G401 (cell line): ENCODE measurements around the gene C5orf15. TPM values are rescaled to one million over a fixed set of nuclear protein-coding genes. Genes with fewer than 3 reads are reported as not detected.
"Not testable (repeated sequence)": the region's sequence is repeated elsewhere in the genome, so short reads cannot be mapped to it uniquely, and the experiment has no call there.

Source experiments
- DNase-seq: peaks from one replicate; pipeline ENCODE4 v3.0.0-alpha.2; 2015; ENCODE audit warnings: low spot score
- in situ Hi-C: cut with HindIII; loops from 2 replicates; pipeline ENCODE4 v1.10.0; 2016; ENCODE audit warnings: low sequenced_read_pairs, mixed read lengths
- total RNA-seq: library from RNA; depleted of rRNA; stranded (reverse); fragments of >200 nt; shearing (Covaris generic); gene quantifications from 2 replicates; pipeline ENCODE4 v1.2.3, GENCODE V29; 2014

Gene C5orf15
- total RNA-seq, 1 experiment from 2014 or later = 90.7 TPM

DNA sequence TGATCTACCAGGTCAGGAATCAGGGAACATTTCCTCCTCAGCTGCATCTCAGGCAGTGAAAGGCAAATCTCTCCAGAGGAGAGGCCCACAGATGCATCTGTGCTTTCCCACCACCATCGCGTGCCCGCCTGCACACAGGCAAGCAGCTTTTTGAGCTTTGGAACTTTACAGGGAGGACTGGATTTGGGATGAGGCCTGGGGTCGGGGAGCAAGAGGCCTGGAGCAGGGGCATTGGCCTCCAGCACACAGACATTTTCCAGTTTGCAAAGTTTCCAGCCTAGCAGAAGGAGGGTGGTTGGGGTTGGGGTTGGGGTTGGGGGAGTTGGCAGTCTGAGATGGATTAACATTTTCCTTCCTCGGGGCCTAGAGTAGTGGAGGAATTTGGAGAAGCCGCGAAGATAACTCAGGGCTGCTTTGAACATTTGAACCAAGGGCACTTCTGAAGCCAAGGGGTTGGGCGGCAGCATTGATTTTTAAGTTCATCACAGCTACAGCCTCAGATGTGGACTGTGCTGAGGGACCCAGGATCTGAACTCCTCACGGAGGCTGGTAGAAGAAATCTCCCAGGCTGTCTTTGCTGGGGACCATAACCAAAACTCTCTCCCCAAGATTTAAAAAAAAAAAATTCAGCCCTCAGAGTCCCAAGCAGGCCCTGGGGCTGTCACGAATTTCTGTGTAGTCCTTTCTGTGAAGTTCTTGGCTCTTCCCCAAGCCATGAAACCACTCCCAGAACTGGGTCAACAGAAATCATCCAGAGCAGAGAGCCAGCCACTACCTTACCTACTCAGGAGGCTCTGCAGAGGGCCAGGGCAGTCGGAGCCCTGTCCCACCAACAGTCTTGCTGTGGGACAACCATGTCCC is 25.6 kb downstream of the C5orf15 start:
- DNase-seq = peak; percentile 29
- in situ Hi-C loops = no loop called here

DNA sequence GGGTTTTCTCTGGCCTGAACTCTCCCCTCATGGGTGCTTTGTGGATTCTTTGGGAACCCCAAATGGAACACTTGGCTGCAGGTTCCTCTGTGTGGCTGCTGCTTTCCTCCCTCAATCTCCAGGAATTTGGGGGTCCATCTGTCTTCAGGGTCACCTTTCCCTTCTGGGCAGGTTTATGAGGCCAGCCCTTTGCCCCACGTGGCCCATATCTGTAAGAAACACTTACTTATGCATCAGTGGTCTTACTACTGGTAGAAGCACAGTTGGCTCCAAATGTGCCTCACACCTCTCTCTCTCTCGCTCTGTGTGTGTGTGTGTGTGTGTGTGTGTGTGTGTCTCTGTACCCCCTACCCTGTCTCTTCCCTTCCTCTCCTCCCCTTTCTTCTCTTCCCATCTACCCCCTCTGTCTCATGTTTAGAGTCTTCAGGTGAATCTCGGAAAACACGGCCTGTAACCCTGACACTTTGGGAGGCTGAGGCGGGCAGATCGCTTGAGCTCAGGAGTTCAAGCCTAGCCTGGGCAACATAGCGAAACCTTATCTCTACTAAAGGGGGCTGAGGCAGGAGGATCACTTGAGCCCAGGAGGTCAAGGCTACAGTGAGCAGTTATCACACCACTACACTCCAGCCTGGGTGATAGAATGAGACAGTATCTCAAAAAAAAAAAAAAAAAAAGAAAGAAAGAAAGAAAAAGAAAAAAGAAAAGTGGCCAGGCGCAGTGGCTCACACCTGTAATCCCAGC is 26.8 kb downstream of the C5orf15 start:
- in situ Hi-C loops = no loop called here
- DNase-seq = no peak

DNA sequence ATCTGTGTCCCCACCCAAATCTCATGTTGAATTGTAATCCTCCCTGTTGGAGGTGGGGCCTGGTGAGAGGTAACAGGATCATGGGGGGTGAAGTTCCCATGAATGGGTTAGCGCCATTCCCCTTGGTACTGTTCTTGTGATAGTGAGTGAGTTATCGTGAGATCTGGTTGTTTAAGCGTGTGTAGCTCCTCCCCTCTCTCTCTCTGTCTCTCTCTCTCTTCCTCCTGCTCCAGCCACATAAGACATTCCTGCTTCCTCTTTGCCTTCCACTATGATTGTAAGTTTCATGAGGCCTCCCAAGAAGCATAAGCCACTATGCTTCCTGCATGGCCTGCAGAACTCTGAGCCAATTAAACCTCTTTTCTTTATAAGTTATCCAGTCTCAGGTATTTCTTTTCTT is 28.8 kb downstream of the C5orf15 start:
- in situ Hi-C loops = no loop called here
- no peak for DNase-seq

DNA sequence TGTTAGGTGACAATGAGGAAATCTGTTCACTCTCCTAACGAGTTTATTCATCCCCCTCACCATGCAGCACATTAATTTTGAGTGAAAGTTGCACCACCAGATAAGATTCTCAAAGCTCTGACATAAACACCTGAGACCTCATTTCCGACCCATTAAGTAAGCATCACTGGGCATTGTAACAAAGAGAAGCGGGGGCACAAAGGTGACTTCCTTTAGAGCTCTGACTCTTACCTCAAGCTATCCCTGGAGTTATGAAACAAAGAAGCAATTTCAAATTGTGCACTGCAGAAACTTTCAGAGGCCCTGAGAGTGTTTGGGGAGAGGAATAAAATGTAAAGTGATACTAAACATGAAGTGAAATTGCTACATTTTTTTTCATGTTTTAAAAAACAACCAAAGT is 29.5 kb downstream of the C5orf15 start:
- no peak for DNase-seq
- in situ Hi-C loops = no loop called here

DNA sequence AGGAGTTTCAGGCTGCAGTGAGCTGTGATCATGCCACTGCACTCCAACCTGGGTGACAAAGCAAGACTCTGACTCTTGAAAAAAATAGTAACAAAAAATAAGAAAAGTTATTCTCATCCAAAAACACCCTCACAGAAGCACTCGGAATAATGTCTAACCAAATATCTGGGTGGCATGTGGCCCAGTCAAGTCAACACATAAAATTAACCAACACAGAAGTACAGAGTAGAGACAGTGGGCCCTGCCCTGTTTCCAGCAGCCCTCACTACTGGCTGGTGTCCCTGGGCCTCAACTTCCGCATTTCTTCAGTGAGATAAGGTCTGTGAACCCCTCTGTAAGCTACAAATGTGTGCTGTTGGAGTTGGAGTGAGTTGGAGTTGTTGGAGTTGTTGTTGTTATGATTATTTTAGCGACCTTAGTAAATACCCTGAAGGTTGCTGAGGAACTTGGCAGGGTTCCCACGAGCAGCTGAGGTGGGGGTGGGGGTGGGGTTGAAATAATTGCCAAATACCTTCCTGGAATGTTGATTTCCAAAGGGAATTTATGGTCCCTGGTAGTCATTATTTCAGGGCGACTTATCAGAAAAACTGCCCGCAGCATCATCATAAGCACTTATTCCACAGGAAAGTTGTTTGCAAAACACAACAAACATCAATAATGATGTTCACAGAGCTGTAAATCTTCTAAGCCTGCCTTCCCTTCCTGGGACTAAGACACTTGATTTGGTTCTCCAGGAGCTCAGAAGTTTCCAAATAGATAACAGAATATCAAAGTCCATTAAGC is 30.2 kb downstream of the C5orf15 start:
- DNase-seq = no peak
- in situ Hi-C loops = no loop called here

DNA sequence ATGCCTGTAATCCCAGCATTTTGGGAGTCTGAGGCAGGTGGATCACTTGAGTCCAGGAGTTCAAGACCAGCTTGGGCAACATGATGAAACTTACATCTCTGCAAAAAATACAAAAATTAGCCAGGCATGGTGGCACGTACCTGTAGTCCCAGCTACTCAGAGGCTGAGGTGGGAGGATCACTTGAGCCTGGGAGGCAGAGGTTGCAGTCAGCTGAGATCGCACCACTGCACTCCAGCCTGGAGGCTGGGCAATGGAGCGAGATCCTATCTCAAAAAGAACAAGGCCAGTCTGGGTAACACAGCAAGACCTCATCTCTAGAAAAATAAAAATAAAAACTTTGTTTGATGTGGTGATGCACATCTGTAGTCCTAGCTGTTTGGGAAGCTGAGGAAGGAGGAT is 30.8 kb downstream of the C5orf15 start:
- in situ Hi-C loops, DNase-seq: not testable (repeated sequence)

GRCh38 chr5:133936651-133937015 is 31.8 kb downstream of the C5orf15 start:
- DNase-seq = no peak
- in situ Hi-C loops = no loop called here

GRCh38 chr5:133935991-133936650 is 32.3 kb downstream of the C5orf15 start:
- in situ Hi-C loops, DNase-seq: not testable (repeated sequence)

GRCh38 chr5:133935667-133935940 is 32.8 kb downstream of the C5orf15 start:
- in situ Hi-C loops = no loop called here
- no peak for DNase-seq

GRCh38 chr5:133934822-133935666 is 33.4 kb downstream of the C5orf15 start:
- DNase-seq = no peak
- in situ Hi-C loops = no loop called here

DNA sequence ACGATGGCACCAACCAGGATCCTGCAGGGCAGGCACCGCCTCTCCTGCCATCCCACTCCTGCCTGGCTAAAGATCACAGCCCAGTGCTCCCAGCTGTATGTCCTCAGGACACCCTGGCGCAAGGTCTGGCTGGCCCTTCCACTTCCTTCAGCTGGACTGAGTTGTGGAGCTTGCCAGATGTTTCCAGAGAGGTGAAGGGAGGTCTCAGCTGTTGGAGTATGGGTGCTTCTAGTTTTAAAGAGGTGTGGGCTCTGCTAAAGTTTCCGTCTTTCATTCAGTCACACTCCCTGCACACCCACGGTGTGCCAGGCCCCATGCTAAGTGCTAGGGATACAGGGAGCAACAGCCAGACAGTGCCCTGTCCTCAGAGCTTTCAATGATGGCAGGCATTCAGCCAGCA is 34.1 kb downstream of the C5orf15 start:
- in situ Hi-C loops = no loop called here
- DNase-seq = no peak

GRCh38 chr5:133933670-133934295 is 34.6 kb downstream of the C5orf15 start:
- in situ Hi-C loops = no loop called here
- DNase-seq = no peak

- no peak for DNase-seq
- in situ Hi-C loops = no loop called here
These were observed 35.3 kb downstream of the C5orf15 start for GRCh38 chr5:133933169-133933509.

GRCh38 chr5:133932441-133933168 is 35.8 kb downstream of the C5orf15 start:
- in situ Hi-C loops = no loop called here
- DNase-seq = no peak

GRCh38 chr5:133931546-133931945 is 36.9 kb downstream of the C5orf15 start:
- in situ Hi-C loops = no loop called here
- no peak for DNase-seq

DNA sequence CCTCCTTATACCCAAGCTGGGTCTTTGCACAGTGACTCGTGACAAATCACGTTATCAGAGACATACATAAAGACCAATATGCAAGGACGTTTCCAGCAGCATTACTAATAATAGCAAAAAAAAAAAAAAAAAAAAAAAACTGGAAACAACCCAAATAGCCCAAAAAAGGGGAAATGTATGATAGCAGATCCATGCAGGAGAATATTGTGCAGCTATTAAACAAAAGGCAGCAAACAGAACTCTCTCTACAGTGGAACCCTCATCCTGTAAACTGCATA is 37.7 kb downstream of the C5orf15 start:
- in situ Hi-C loops = no loop called here
- DNase-seq = no peak

GRCh38 chr5:133930061-133930812 is 38.2 kb downstream of the C5orf15 start:
- no peak for DNase-seq
- in situ Hi-C loops = no loop called here
